KMS-11 (cell line): Measurements from ENCODE around the gene ZNF701.
"Not testable (repeated sequence)": the region's sequence is repeated elsewhere in the genome, so short reads cannot be mapped to it uniquely, and the experiment has no call there.

Source experiments
- H2AFZ ChIP-seq: fragments of 200-600 bp; sonication (generic); 2 replicates; pipeline ENCODE4 v1.6.1; 2016; ENCODE audit warnings: antibody characterized with exemption, mixed run types, low read depth
- H3K27ac ChIP-seq: fragments of 200-600 bp; sonication (generic); 2 replicates; pipeline ENCODE4 v1.6.1; 2016; ENCODE audit warnings: mild to moderate bottlenecking, mixed run types
- H3K27me3 ChIP-seq: fragments of 200-600 bp; sonication (generic); 2 replicates; pipeline ENCODE4 v1.6.1; 2017; ENCODE audit warnings: mild to moderate bottlenecking, low read depth, mixed run types, moderate library complexity; ENCODE audit not compliant: insufficient read depth
- H3K36me3 ChIP-seq: fragments of 200-600 bp; sonication (generic); 2 replicates; pipeline ENCODE4 v1.6.1; 2017; ENCODE audit warnings: mild to moderate bottlenecking, mixed run types; ENCODE audit not compliant: insufficient read depth
- H3K4me1 ChIP-seq: fragments of 200-600 bp; sonication (generic); 2 replicates; pipeline ENCODE4 v1.6.1; 2016; ENCODE audit warnings: mild to moderate bottlenecking, low read depth, mixed run types; ENCODE audit not compliant: poor library complexity, severe bottlenecking
- H3K4me2 ChIP-seq: fragments of 200-600 bp; sonication (generic); 2 replicates; pipeline ENCODE4 v1.7.0; 2016; ENCODE audit warnings: mild to moderate bottlenecking, mixed run types
- H3K4me3 ChIP-seq: fragments of 200-600 bp; sonication (generic); IDR thresholded peaks from 2 replicates; pipeline ENCODE4 v1.6.1; 2017; ENCODE audit warnings: low read depth, low read length, mixed read lengths; ENCODE audit not compliant: insufficient read depth
- H3K79me2 ChIP-seq: fragments of 200-600 bp; sonication (generic); 2 replicates; pipeline ENCODE4 v1.6.1; 2016; ENCODE audit warnings: low read depth, mixed run types; ENCODE audit not compliant: insufficient read depth
- H3K9ac ChIP-seq: fragments of 200-600 bp; sonication (generic); 2 replicates; pipeline ENCODE4 v1.6.1; 2016; ENCODE audit warnings: mild to moderate bottlenecking, mixed run types
- H4K20me1 ChIP-seq: fragments of 200-600 bp; sonication (generic); 2 replicates; pipeline ENCODE4 v1.6.1; 2016; ENCODE audit warnings: mild to moderate bottlenecking, mixed run types; ENCODE audit not compliant: insufficient read depth
- CTCF ChIP-seq: fragments of 200-600 bp; sonication (generic); conservative IDR thresholded peaks from 2 replicates; pipeline ENCODE4 v1.6.1; 2017; ENCODE audit warnings: low read depth, mild to moderate bottlenecking, antibody characterized with exemption, low read length, moderate library complexity, mixed read lengths

ZNF701 gene

GRCh38 chr19:52554216-52554971, 15.7 kb upstream of the ZNF701 start:
- Histone ChIP-seq H3K4me3 (no peak overlapping the region), H3K27me3 (no peaks in the 10 kb centered on the region), H3K27ac (no peak overlapping the region), H3K4me1 (no peaks in the 10 kb centered on the region), H4K20me1 (no peaks in the 10 kb centered on the region), H3K9ac (no peak overlapping the region), H2AFZ (no peak overlapping the region), H3K36me3 (peaks cover 17% of the 10 kb centered on the region; the same call in 1 of the 2 replicates), H3K4me2 (no peak overlapping the region), H3K79me2 (no peaks in the 10 kb centered on the region)
- TF ChIP-seq CTCF, result no peak

- Histone ChIP-seq H3K9ac (no peak overlapping the region), H3K4me1 (no peaks in the 10 kb centered on the region), H3K27me3 (no peaks in the 10 kb centered on the region), H3K4me2 (no peak overlapping the region), H3K4me3 (no peak overlapping the region), H4K20me1 (no peaks in the 10 kb centered on the region), H2AFZ (no peak overlapping the region), H3K36me3 (peaks cover 17% of the 10 kb centered on the region; the same call in 1 of the 2 replicates), H3K27ac (no peak overlapping the region), H3K79me2 (no peaks in the 10 kb centered on the region)
- TF ChIP-seq CTCF, result no peak
These were observed 12.7 kb upstream of the ZNF701 start for GRCh38 chr19:52557231-52557995.

- not testable (repeated sequence) for H3K36me3 ChIP-seq
These were observed 11.2 kb upstream of the ZNF701 start for GRCh38 chr19:52558732-52559445.

GRCh38 chr19:52561611-52562010, 8.5 kb upstream of the ZNF701 start:
- not testable (repeated sequence) for H3K36me3 ChIP-seq, H4K20me1 ChIP-seq, H3K9ac ChIP-seq, H3K27ac ChIP-seq, H3K79me2 ChIP-seq, H2AFZ ChIP-seq, H3K27me3 ChIP-seq, H3K4me1 ChIP-seq, H3K4me2 ChIP-seq, H3K4me3 ChIP-seq

More at GRCh38 chr19:52558732-52559445, 11.2 kb upstream of the ZNF701 start:
- not testable (repeated sequence) for H3K4me1 ChIP-seq, H3K27ac ChIP-seq, H3K9ac ChIP-seq, H3K4me2 ChIP-seq, H3K27me3 ChIP-seq, H3K4me3 ChIP-seq, H3K79me2 ChIP-seq, H2AFZ ChIP-seq, H4K20me1 ChIP-seq

- Histone ChIP-seq H3K36me3 (no peaks in the 10 kb centered on the region), H3K4me1 (no peaks in the 10 kb centered on the region)
- no peak for TF ChIP-seq CTCF
These were observed 4.0 kb upstream of the ZNF701 start for GRCh38 chr19:52566121-52566520.

More at GRCh38 chr19:52566121-52566520, 4.0 kb upstream of the ZNF701 start:
- Histone ChIP-seq H4K20me1 (no peaks in the 10 kb centered on the region), H3K27me3 (no peaks in the 10 kb centered on the region), H3K4me3 (no peak overlapping the region), H3K9ac (no peak overlapping the region), H3K27ac (no peak overlapping the region), H2AFZ (no peak overlapping the region), H3K4me2 (no peak overlapping the region), H3K79me2 (no peaks in the 10 kb centered on the region)
